ENCODE results near the gene LHPP.

DNA sequence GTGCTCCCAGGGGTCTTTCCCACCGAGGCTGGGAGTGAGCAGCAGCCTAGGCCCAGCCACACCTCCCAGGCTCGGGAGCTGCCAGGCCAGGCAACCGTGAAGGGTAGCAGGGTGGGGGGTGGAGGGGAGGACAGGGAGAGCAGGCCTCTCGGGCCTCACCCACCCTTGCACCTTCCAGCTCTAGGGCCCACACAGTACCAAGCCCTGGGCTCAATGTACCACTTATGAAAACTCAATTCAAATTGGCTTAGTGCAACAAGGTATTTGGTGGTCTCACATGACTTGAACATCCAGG is 155.2 kb downstream of the LHPP start:
- TF ChIP-seq CTCF (conservative IDR thresholded peaks at IDR 0.05; ENCODE audit: low read depth, low read length) (no peak), EZH2 (IDR thresholded peaks at IDR 0.05; ENCODE audit: low read length, unreplicated experiment) (no peak), EZH2phosphoT487 (IDR thresholded peaks at IDR 0.05; ENCODE audit: borderline replicate concordance, low read length) (no peak)
